Calu3 (cell line): ENCODE results near the gene LRRC4. TPM values are rescaled to one million over a fixed set of nuclear protein-coding genes. Genes with fewer than 3 reads are reported as not detected.

Source experiments
- BruUV-seq: library from RNA; stranded (reverse); fragments of 400-500 nt; replicated peaks from 2 replicates; lab custom pipeline; 2021; lab: Mats Ljungman, UMichigan
- CTCF ChIA-PET: fragments of 300-600 bp; sonication (Branson Sonifier 250); formaldehyde crosslinking; loops from one replicate; lab custom pipeline; 2022; ENCODE audit warnings: antibody characterized with exemption; lab: Charles Lee
- DNase-seq: peaks from one replicate; pipeline ENCODE4 v3.0.0; 2022
- H3K27ac Mint-ChIP-seq: one replicate; pipeline ENCODE4 v1.8.0; 2022; ENCODE audit warnings: mixed read lengths; ENCODE audit not compliant: unreplicated experiment
- H3K27me3 Mint-ChIP-seq: one replicate; pipeline ENCODE4 v1.8.0; 2022; ENCODE audit warnings: mixed read lengths; ENCODE audit not compliant: unreplicated experiment
- H3K36me3 Mint-ChIP-seq: one replicate; pipeline ENCODE4 v1.8.0; 2022; ENCODE audit warnings: mild to moderate bottlenecking, moderate library complexity, mixed read lengths; ENCODE audit not compliant: insufficient read depth, unreplicated experiment
- H3K4me1 Mint-ChIP-seq: one replicate; pipeline ENCODE4 v1.8.0; 2022; ENCODE audit warnings: mild to moderate bottlenecking, low read depth, mixed read lengths; ENCODE audit not compliant: unreplicated experiment
- H3K4me3 Mint-ChIP-seq: one replicate; pipeline ENCODE4 v1.8.0; 2022; ENCODE audit warnings: mild to moderate bottlenecking, low read depth, moderate library complexity, mixed read lengths; ENCODE audit not compliant: unreplicated experiment
- H3K9me3 Mint-ChIP-seq: one replicate; pipeline ENCODE4 v1.8.0; 2022; ENCODE audit warnings: low read depth, mixed read lengths; ENCODE audit not compliant: unreplicated experiment
- CTCF ChIP-seq: fragments of 200-600 bp; IDR thresholded peaks from one replicate; pipeline ENCODE4 v1.8.0; 2022; ENCODE audit warnings: antibody characterized with exemption; ENCODE audit not compliant: unreplicated experiment
- intact Hi-C: fragments of 100-400 bp; cut with micrococcal nuclease; formaldehyde crosslinking; loops from one replicate; pipeline ENCODE4 v1.10.0; 2022; ENCODE audit not compliant: unreplicated experiment
- total RNA-seq: library from RNA; stranded (reverse); gene quantifications from 2 replicates; pipeline ENCODE4 v1.2.3, GENCODE V29; 2022

LRRC4 gene
- total RNA-seq, 1 experiment from 2014 or later = not detected

- intact Hi-C loops = no loop called here
- H3K27me3 Mint-ChIP-seq = no peaks in the 10 kb centered on the region
- CTCF ChIA-PET = no interaction called here
- H3K27ac Mint-ChIP-seq = no peak overlapping the region
- H3K4me1 Mint-ChIP-seq = no peaks in the 10 kb centered on the region
- H3K36me3 Mint-ChIP-seq = peaks cover 6% of the 10 kb centered on the region
- H3K9me3 Mint-ChIP-seq = no peaks in the 10 kb centered on the region
- no TSS peak for BruUV-seq
- DNase-seq = no peak
- H3K4me3 Mint-ChIP-seq = no peak overlapping the region
- no peak for TF ChIP-seq CTCF
Observed at GRCh38 chr7:128076196-128076795, 45.1 kb upstream of the LRRC4 start.

- no peaks in the 10 kb centered on the region for H3K9me3 Mint-ChIP-seq
- peaks cover 6% of the 10 kb centered on the region for H3K36me3 Mint-ChIP-seq
- no TSS peak for BruUV-seq
- no peaks in the 10 kb centered on the region for H3K27me3 Mint-ChIP-seq
- H3K27ac Mint-ChIP-seq = no peak overlapping the region
- intact Hi-C loops = no loop called here
- H3K4me1 Mint-ChIP-seq = no peaks in the 10 kb centered on the region
- no peak for TF ChIP-seq CTCF
- H3K4me3 Mint-ChIP-seq = no peak overlapping the region
- no peak for DNase-seq
- CTCF ChIA-PET = interaction anchor here (0.5 kb wide), 1 partner anchor 499 kb away, joined by 6 read pairs; no protein-coding TSS in a partner anchor
Observed at GRCh38 chr7:128075242-128076095, 44.2 kb upstream of the LRRC4 start.

GRCh38 chr7:128074736-128075135 lies 43.5 kb upstream of the LRRC4 start:
- intact Hi-C loops = no loop called here
- no peak for DNase-seq
- H3K4me3 Mint-ChIP-seq = no peak overlapping the region
- no TSS peak for BruUV-seq
- H3K36me3 Mint-ChIP-seq = peaks cover 9% of the 10 kb centered on the region
- no peaks in the 10 kb centered on the region for H3K27me3 Mint-ChIP-seq
- H3K4me1 Mint-ChIP-seq = no peaks in the 10 kb centered on the region
- TF ChIP-seq CTCF = no peak
- CTCF ChIA-PET = no interaction called here
- H3K27ac Mint-ChIP-seq = no peak overlapping the region
- no peaks in the 10 kb centered on the region for H3K9me3 Mint-ChIP-seq

- H3K9me3 Mint-ChIP-seq = no peaks in the 10 kb centered on the region
- CTCF ChIA-PET = no interaction called here
- H3K36me3 Mint-ChIP-seq = peaks cover 9% of the 10 kb centered on the region
- no peaks in the 10 kb centered on the region for H3K27me3 Mint-ChIP-seq
- H3K27ac Mint-ChIP-seq = no peak overlapping the region
- no peak for DNase-seq
- intact Hi-C loops = no loop called here
- BruUV-seq = no TSS peak
- H3K4me3 Mint-ChIP-seq = no peak overlapping the region
- H3K4me1 Mint-ChIP-seq = no peaks in the 10 kb centered on the region
- no peak for TF ChIP-seq CTCF
Observed at GRCh38 chr7:128074336-128074735, 43.1 kb upstream of the LRRC4 start.
